Brain microvascular endothelial cell (primary cell): ENCODE results near the gene PPM1F.

Source experiments
- DNase-seq: peaks from one replicate; pipeline ENCODE4 v3.0.0-alpha.2; 2020
- H3K27ac ChIP-seq: fragments of 250-450 bp; sonication (Bioruptor Pico); 2 replicates; pipeline ENCODE4 v1.5.1; 2020; ENCODE audit warnings: mild to moderate bottlenecking, moderate library complexity
- H3K27me3 ChIP-seq: fragments of 250-450 bp; sonication (Bioruptor Pico); replicated peaks from 2 replicates; pipeline ENCODE4 v1.5.1; 2020; ENCODE audit warnings: mild to moderate bottlenecking
- H3K36me3 ChIP-seq: fragments of 250-450 bp; sonication (Bioruptor Pico); replicated peaks from 2 replicates; pipeline ENCODE4 v1.5.1; 2020; ENCODE audit warnings: mild to moderate bottlenecking
- H3K4me3 ChIP-seq: 2 replicates; pipeline ENCODE4 v1.5.1; 2011; ENCODE audit warnings: low read depth, mild to moderate bottlenecking, control low read depth, low read length, moderate library complexity
- CTCF ChIP-seq: IDR thresholded peaks from 2 replicates; pipeline ENCODE4 v1.5.1; 2011; ENCODE audit warnings: low read depth, mild to moderate bottlenecking, moderate library complexity, low read length, control low read depth, inconsistent platforms; ENCODE audit errors: missing control alignments
- in situ Hi-C: cut with HindIII; loops from 2 replicates; pipeline ENCODE4 v1.10.0; 2017; ENCODE audit warnings: low sequenced_read_pairs, low pct_ligation_motif_present

The PPM1F gene

GRCh38 chr22:21939461-21939913, 13.2 kb downstream of the PPM1F start:
- Histone ChIP-seq H3K4me3 (no peak overlapping the region), H3K27ac (peak overlapping the region; percentile 10), H3K27me3 (no peaks in the 10 kb centered on the region), H3K36me3 (peaks cover 15% of the 10 kb centered on the region)
- DNase-seq: no peak
- in situ Hi-C loops: loop anchor here (25.0 kb wide), 1 partner anchor 227 kb away; no protein-coding TSS in a partner anchor
- TF ChIP-seq CTCF: no peak

- no peak for DNase-seq
- in situ Hi-C loops: loop anchor here (25.0 kb wide), 1 partner anchor 227 kb away; no protein-coding TSS in a partner anchor
- Histone ChIP-seq H3K36me3 (peaks cover 9% of the 10 kb centered on the region), H3K27me3 (no peaks in the 10 kb centered on the region), H3K27ac (peak overlapping the region; percentile 79), H3K4me3 (no peak overlapping the region)
- TF ChIP-seq CTCF: no peak
These were observed 13.7 kb downstream of the PPM1F start for GRCh38 chr22:21938906-21939305.

GRCh38 chr22:21938071-21938822, 14.4 kb downstream of the PPM1F start:
- Histone ChIP-seq H3K27me3 (no peaks in the 10 kb centered on the region), H3K4me3 (peak overlapping the region; percentile 65), H3K36me3 (peaks cover 14% of the 10 kb centered on the region), H3K27ac (peak overlapping the region; percentile 79)
- peak; percentile 88 for DNase-seq
- TF ChIP-seq CTCF: peak; percentile 99
- in situ Hi-C loops: loop anchor here (25.0 kb wide), 1 partner anchor 226 kb away; no protein-coding TSS in a partner anchor

DNA sequence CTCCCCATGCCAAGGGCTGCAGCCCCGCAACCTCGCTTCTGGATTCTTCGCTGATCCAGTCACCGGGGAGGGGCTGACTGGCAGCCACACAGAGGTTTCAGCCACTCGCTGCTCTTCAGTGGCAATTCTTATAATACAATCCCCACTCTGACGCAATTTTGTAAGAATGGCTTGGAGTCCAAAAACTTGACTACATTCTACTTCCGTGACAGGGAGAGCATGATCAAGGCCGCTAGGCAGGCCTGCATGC, 14.9 kb downstream of the PPM1F start:
- DNase-seq: no peak
- Histone ChIP-seq H3K27ac (peak overlapping the region; percentile 79), H3K36me3 (peaks cover 19% of the 10 kb centered on the region), H3K4me3 (peak overlapping the region; percentile 65), H3K27me3 (no peaks in the 10 kb centered on the region)
- in situ Hi-C loops: loop anchor here (25.0 kb wide), 1 partner anchor 225 kb away; no protein-coding TSS in a partner anchor
- TF ChIP-seq CTCF: no peak

- H3K4me3 ChIP-seq: peak overlapping the region; percentile 65
- in situ Hi-C loops: loop anchor here (25.0 kb wide), 1 partner anchor 225 kb away; no protein-coding TSS in a partner anchor
- no peak for DNase-seq
- no peak for TF ChIP-seq CTCF
- H3K27ac ChIP-seq: peak overlapping the region; percentile 79
- H3K27me3 ChIP-seq: no peaks in the 10 kb centered on the region
- H3K36me3 ChIP-seq: peaks cover 24% of the 10 kb centered on the region
These were observed 15.4 kb downstream of the PPM1F start for GRCh38 chr22:21937041-21937820.
